LHCN-M2 (cell line): ENCODE measurements around the gene STARD8. TPM values are rescaled to one million over a fixed set of nuclear protein-coding genes. Genes with fewer than 3 reads are reported as not detected.
A peak's percentile ranks its signal among the peaks of the same experiment; 100 is the strongest.
"Not testable (repeated sequence)": the region's sequence is repeated elsewhere in the genome, so short reads cannot be mapped to it uniquely, and the experiment has no call there.

ENCODE experiments used
- DNase-seq: peaks from one replicate; pipeline ENCODE4 v3.0.0-alpha.2; 2012; ENCODE audit warnings: low read depth
- polyA plus RNA-seq: library from polyadenylated mRNA; unstranded; fragments of >200 nt; gene quantifications from one replicate; pipeline ENCODE4 v1.2.1, GENCODE V29; 2012; ENCODE audit warnings: missing spikeins
- total RNA-seq: library from RNA; depleted of rRNA; stranded (reverse); fragments of >200 nt; gene quantifications from 2 replicates; pipeline ENCODE4 v1.2.3, GENCODE V29; 2014; rRNA removed

STARD8 gene
- total RNA-seq, result 10.6 and 12.1 TPM in 2 replicates
- 2.8 TPM for polyA plus RNA-seq

GRCh38 chrX:68647156-68647957 lies at the start of gene STARD8:
STARD8 (plus strand) TSS chrX:68647666; CDS start chrX:68647883, 217 bp downstream.
- peak; percentile 70 for DNase-seq

- no peak for DNase-seq
Observed at GRCh38 chrX:68598841-68599240, 48.6 kb upstream of the STARD8 start.

- DNase-seq, result peak; percentile 5
Observed at GRCh38 chrX:68599256-68600152, 48.0 kb upstream of the STARD8 start.

GRCh38 chrX:68604216-68604615 lies 43.2 kb upstream of the STARD8 start:
- DNase-seq, result not testable (repeated sequence)

DNA sequence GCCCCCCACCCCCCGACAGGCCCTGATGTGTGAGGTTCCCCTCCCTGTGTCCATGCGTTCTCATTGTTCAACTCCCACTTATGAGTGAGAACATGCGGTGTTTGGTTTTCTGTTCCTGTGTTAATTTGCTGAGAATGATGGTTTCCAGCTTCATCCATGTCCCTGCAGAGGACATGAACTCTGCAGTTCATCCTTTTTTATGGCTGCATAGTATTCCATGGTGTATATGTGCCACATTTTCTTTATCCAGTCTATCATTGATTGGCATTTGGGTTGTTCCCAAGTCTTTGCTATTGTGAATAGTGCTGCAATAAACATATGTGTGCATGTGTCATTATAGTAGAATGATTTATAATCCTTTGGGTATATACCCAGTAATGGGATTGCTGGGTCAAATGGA lies 32.7 kb upstream of the STARD8 start:
- DNase-seq, result not testable (repeated sequence)

GRCh38 chrX:68627986-68628385 lies 19.5 kb upstream of the STARD8 start:
- DNase-seq, result no peak

DNA sequence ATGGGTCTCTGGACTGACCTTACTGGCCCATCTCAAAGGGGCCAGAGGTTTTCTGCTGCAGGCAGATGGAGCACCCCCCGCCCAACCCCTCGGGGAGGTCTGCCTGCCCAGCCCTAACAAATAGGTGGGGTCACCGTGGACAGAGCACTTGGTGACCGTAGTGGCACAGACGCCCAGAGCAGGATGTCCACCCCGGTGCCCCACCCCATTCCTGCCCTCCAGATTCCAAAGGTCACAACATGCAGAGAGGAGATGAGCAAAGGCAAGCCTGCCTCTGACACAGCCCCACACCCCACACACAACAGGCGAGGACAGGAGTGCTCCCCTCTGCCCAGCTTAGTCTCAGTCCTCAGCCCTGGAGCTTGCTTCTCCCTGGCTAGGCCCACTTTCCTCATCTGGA lies 17.5 kb upstream of the STARD8 start:
- not testable (repeated sequence) for DNase-seq

DNA sequence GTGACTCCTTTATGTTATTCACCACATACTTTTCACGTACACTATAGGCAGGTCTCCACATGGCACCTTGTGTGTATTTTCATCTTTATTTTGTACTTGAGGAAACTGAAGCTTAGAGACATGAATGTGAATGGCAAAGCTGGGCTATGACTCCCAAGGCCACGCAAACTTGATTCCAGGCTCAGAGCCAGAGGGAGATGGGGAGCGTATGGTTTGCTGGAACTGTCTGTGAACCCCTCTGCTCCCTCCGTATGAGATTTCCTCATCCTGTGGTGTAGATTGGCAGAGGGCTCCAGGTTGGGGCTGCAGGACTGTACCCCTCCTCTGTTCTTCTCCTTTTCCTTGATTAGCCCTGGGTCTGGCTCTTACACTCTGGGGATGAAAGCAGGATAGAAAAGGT lies 16.1 kb upstream of the STARD8 start:
- no peak for DNase-seq

- peak; percentile 53 for DNase-seq
Observed at GRCh38 chrX:68632491-68632890, 15.0 kb upstream of the STARD8 start.

DNA sequence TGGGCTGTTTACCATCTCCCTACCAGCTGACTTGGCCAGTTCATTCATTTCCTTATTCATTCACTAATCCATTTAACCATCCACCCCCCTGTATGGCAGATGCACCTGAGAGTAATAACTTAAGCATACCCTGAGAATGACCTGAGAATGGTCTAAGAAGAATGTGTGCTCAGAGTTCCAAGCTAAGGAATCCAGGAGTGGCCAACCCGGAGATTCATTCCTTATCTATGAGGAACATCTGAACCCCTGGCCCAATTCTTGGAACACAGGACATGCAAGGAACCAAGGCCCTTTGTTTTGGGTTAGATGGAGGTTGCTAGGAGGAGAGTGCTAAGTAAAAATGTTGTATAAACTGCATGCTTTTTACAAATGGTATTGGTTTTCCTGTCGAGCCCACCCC lies 13.5 kb upstream of the STARD8 start:
- no peak for DNase-seq

DNA sequence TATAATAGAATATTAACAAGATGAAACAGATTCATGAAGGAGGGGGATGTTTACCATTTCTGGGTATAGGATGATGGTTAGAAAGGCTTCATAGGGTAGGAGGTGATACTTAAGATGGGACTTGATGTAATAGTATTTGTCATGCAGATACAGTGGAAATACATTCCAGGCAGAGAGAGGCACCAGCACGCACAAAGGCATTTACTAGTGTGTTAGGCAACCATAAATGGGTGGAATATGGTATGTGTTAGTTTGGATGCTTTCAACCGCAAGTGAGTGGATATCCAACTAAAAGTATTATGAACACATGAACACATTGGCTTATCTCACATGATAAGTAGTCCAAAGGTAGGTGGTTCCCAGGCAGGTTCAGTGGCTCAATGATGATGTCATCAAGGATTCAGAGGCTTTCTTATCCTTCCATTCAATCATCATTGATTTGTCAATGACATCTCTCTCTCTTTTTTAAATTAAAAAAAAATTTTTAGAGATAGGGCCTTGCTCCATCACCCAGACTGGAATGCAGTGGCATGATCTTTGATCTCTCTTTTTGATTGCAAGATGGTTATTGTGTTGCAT lies 12.7 kb upstream of the STARD8 start:
- no peak for DNase-seq

DNA sequence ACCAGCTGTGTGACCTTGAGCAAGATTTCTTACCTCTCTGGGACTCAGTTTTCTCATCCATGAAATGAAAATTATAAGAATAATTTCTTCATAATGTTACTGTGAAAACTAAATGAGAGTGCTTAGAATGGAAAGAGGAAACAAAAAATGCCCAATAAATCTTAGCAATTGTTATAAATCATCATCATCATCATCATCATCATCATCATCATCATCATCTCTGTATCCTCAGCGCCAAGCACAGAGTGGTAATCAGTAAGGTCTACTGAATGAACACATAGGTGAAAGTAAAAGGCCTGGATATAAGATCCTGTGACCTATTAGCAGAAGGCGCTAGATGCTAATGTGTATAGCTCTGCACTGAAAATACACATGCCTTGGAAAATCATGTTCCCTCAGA lies 6.8 kb upstream of the STARD8 start:
- no peak for DNase-seq

DNA sequence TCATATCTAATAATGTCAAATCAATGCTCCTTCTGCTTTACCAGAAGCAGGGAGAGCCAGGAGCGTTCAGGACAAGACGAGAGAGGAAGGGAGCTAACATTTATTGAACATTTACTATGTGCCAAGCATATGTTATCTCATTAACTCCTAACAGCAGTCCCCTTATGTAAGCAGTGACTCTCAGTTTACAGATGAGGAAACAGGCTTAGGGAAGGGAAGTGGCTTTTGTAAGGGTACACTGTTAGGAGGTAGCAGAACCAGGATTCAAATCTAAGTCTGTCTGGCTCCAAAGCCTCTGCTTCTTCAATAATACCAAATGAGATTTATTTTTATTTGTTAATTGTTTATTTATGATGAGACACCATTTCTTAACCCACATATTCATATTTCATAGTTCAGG lies 2.6 kb upstream of the STARD8 start:
- DNase-seq, result no peak

DNA sequence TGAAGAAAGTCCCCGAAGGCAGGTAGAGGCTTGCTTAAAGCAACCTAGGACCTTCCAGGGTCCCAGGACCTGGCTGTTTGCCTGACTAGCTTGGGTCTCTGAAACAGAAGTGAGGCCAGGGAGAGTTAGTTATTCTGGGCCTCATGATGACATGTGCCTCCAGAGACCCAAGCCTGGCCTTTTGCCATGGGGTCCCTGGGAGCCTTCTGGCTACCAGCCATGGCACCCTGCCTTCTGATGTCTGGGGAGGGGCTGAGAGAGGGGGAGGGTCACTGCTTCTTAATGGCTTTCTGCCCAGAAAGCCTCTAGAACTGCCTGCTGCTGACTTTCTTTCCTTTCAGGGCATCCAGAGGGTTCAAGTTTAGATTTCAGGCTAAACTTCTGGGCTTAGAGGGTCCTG lies 1.0 kb upstream of the STARD8 start:
- no peak for DNase-seq

GRCh38 chrX:68648960-68649359 lies 1.5 kb downstream of the STARD8 start:
- peak; percentile 40 for DNase-seq

DNA sequence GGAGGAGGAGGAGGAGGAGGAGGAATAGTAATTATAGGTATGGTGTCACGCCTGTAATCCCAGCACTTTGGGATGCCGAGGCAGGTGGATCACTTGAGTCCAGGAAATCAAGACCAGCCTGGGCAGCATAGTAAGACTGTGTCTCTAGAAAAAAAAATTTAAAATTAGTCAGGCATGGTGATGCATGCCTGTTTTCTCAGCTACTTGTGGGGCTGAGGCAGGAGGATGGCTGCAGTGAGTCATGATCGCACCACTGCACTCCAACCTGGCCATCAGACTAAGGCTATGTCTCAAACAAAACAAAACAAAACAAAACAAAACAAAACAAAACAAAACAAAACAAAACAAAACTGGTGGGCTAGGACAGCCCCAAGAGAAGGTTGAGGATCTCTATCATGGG lies 3.0 kb downstream of the STARD8 start:
- peak; percentile 55 for DNase-seq

- no peak for DNase-seq
Observed at GRCh38 chrX:68651110-68651509, 3.6 kb downstream of the STARD8 start.

- DNase-seq, result no peak
Observed at GRCh38 chrX:68652326-68653170, 5.1 kb downstream of the STARD8 start.

DNA sequence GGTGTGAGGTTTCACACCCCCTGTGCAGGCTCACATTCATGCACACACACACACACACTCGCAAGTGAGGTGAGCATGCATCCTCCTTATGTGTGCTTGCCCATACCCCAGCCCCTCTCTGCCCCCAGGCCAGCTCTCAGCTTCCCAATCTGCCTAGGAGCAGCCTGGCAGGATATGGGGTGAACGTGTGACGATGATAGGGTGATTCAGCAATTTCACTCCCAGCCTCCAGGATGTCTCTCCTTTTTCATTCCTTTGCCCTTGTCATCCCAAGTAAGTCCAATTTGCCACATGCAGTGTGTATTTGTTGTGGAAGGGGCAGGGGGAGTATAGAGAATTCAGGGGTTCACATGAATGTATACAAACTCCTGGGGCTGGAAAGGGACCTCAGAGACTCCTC lies 7.2 kb downstream of the STARD8 start:
- no peak for DNase-seq

DNA sequence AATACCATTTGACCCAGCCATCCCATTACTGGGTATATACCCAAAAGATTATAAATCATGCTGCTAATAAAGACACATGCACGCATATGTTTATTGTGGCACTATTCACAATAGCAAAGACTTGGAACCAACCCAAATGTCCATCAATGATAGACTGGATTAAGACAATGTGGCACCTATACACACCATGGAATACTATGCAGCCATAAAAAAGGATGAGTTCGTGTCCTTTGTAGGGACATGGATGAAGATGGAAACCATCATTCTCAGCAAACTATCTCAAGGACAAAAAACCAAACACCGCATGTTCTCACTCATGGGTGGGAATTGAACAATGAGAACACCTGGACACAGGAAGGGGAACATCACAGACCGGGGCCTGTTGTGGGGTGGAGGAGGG lies 9.0 kb downstream of the STARD8 start:
- DNase-seq, result not testable (repeated sequence)

GRCh38 chrX:68658530-68658929 lies 11.1 kb downstream of the STARD8 start:
- peak; percentile 62 for DNase-seq
